Psoas muscle (tissue), 8 donors: ENCODE measurements around the gene TRIM31. TPM values are rescaled to one million over a fixed set of nuclear protein-coding genes. Genes with fewer than 3 reads are reported as not detected.
A peak's percentile ranks its signal among the peaks of the same experiment; 100 is the strongest.

ENCODE experiments used
- ATAC-seq, 4 donors: fragments of 200-7000 bp; cut with Tn5 transposase; one replicate each; pipeline ENCODE4 v1.9.1; 2020; ENCODE audit warnings: moderate library complexity in 3 of 4, mild to moderate bottlenecking in 2 of 4
- DNase-seq, 2 donors: peaks; one replicate each; pipeline ENCODE4 v3.0.0-alpha.2; 2020
- H3K27ac ChIP-seq: fragments of 200-600 bp; one replicate; pipeline ENCODE4 v1.8.0; 2022
- H3K27me3 ChIP-seq, 3 donors: fragments of 200-600 bp in 1 of 3; one replicate each; pipeline versions ENCODE4 v1.6.1 to v1.8.0; 2013 to 2022; ENCODE audit warnings: low read length in 2 of 3, mild to moderate bottlenecking in 2 of 3, moderate library complexity in 1 of 3; ENCODE audit not compliant: insufficient read depth in 3 of 3
- H3K36me3 ChIP-seq, 2 donors: fragments of 200-600 bp in 1 of 2; one replicate each; pipeline versions ENCODE4 v1.6.1 to v1.8.0; 2013 to 2022; ENCODE audit warnings: low read depth in 1 of 2, mild to moderate bottlenecking in 1 of 2, moderate library complexity in 1 of 2; ENCODE audit not compliant: insufficient read depth in 1 of 2
- H3K4me1 ChIP-seq: fragments of 200-600 bp; one replicate; pipeline ENCODE4 v1.8.0; 2022
- H3K4me3 ChIP-seq: fragments of 200-600 bp; one replicate; pipeline ENCODE4 v1.8.0; 2022; ENCODE audit warnings: mild to moderate bottlenecking
- H3K9me3 ChIP-seq: fragments of 200-600 bp; one replicate; pipeline ENCODE4 v1.8.0; 2022
- CTCF ChIP-seq: fragments of 200-600 bp; IDR thresholded peaks from one replicate; pipeline ENCODE4 v1.8.0; 2022; ENCODE audit warnings: antibody characterized with exemption
- WGBS, 3 donors: extraction: QIAGEN DNeasy Blood & Tissue Kit; methylation state at CpG; one replicate each; pipeline versions ENCODE4 v1.1.6 to v1.1.7; 2013; 5-methylcytosine and 5-hydroxymethylcytosine counted together
- intact Hi-C, 2 donors: fragments of 100-400 bp; cut with DNase I; formaldehyde crosslinking; loops; one replicate each; pipeline versions ENCODE4 v1.11.0 to v1.14.2; 2022
- polyA plus RNA-seq, 3 donors: library from polyadenylated mRNA; stranded (reverse); fragments of 200-250 nt; gene quantifications; one replicate each; pipeline ENCODE4 v1.2.3, GENCODE V29; 2013
- total RNA-seq, 4 donors: library from RNA; stranded (reverse); fragmentation: NEBNext Ultra II Directional in 2 of 4; extraction: Animal tissue kit (Norgen Biotek cat#: 25700) in 2 of 4; gene quantifications; one replicate each; pipeline versions ENCODE4 v1.2.1 to v1.2.4, GENCODE V29; 2021 to 2023
- donor health status: healthy with polysubstance abuse.
- donor health status: DM: no; HTN: no; CAD: no; lungs with moderate emphysema.
- donor health status: Bipolar disorder and iron deficiency.
- donor health status: healthy.
- donor health status: DM: yes; HTN: yes; CAD: no.
- donor health status: DM: no; HTN: no; CAD: no.
- donor health status: DM: no; HTN: no; CAD: no.
- donor health status: DM: yes; HTN: yes; CAD: no.

The TRIM31 gene
- total and polyA plus RNA-seq, 7 donors, result 0.01 to 0.15 TPM; not detected in 5

DNA sequence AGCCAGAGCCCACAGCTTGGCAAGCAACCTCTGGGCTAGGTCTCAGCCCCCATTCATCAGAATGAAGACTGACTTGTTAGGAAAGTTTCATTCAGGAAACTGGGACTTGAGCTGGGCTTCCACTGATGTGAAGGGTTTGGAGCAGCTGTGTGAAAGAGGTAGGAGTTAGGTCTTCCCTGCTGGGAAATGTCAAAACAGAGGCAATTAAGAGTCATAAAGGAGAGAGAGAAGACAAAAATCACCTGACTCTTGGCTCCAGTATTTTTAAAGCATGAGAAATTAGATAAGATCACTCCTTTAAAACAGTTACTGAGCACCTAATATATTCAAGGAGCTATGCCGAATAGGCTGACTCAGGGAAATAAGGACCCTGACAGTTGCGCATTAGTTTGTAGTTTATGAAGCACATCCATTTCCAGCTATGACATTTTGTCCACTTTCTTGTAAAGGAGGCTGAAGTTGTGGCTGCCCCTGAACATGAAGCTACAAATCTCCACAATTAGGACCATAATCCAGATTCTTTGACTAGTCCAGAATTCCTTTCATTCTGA, 19.1 kb upstream of the TRIM31 start:
- TF ChIP-seq CTCF, result no peak
- no peak for ATAC-seq
- Histone ChIP-seq H3K36me3 (no peaks in the 10 kb centered on the region), H3K27me3 (peaks cover 4 to 64% (median 12%) of the 10 kb centered on the region in 3 donors), H3K4me1 (peaks cover 5% of the 10 kb centered on the region), H3K27ac (no peak overlapping the region), H3K9me3 (no peaks in the 10 kb centered on the region), H3K4me3 (no peak overlapping the region)
- intact Hi-C loops, result loop anchor here (1.0 to 10.0 kb wide), 3 partner anchors 29 to 287 kb away; no protein-coding TSS in a partner anchor
- no peak for DNase-seq
- WGBS, 3 donors, result 73 to 80% (median 77%) methylated on average over 2 of the region's 2 CpGs

GRCh38 chr6:30130887-30131862, 18.3 kb upstream of the TRIM31 start:
- DNase-seq, result peak; percentile 30 to 58
- TF ChIP-seq CTCF, result peak; percentile 97
- H3K9me3 ChIP-seq, result no peaks in the 10 kb centered on the region
- intact Hi-C loops, result loop anchor here (1.0 to 10.0 kb wide), 3 partner anchors 28 to 286 kb away; no protein-coding TSS in a partner anchor
- ATAC-seq, result peak; percentile 89 to 97 (median 92)
- peaks cover 5% of the 10 kb centered on the region for H3K4me1 ChIP-seq
- no peak overlapping the region for H3K4me3 ChIP-seq
- H3K27ac ChIP-seq, result no peak overlapping the region
- H3K27me3 ChIP-seq, result peaks cover 4 to 62% (median 12%) of the 10 kb centered on the region in 3 donors
- 19 to 22% (median 21%) methylated on average over 16 of the region's 16 CpGs for WGBS, 3 donors
- no peaks in the 10 kb centered on the region for H3K36me3 ChIP-seq

- DNase-seq (no peak), ATAC-seq (no peak)
- H3K9me3 ChIP-seq, result no peaks in the 10 kb centered on the region
- H3K27me3 ChIP-seq, result peaks cover 4 to 62% (median 12%) of the 10 kb centered on the region in 3 donors
- no peak overlapping the region for H3K27ac ChIP-seq
- H3K36me3 ChIP-seq, result no peaks in the 10 kb centered on the region
- intact Hi-C loops, result loop anchor here (2.0 to 10.0 kb wide), 2 partner anchors 27 to 285 kb away; no protein-coding TSS in a partner anchor
- 52 to 65% (median 62%) methylated on average over 4 of the region's 4 CpGs for WGBS, 3 donors
- peaks cover 5% of the 10 kb centered on the region for H3K4me1 ChIP-seq
- no peak for TF ChIP-seq CTCF
- no peak overlapping the region for H3K4me3 ChIP-seq
Measured at GRCh38 chr6:30130179-30130679, 17.3 kb upstream of the TRIM31 start.

GRCh38 chr6:30129265-30130178, 16.6 kb upstream of the TRIM31 start:
- Histone ChIP-seq H3K27me3 (peaks cover 4 to 62% (median 12%) of the 10 kb centered on the region in 3 donors), H3K4me3 (no peak overlapping the region)
- intact Hi-C loops, result loop anchor here (2.0 to 10.0 kb wide), 2 partner anchors 27 to 285 kb away; no protein-coding TSS in a partner anchor

More at GRCh38 chr6:30129265-30130178, 16.6 kb upstream of the TRIM31 start:
- peaks cover 5% of the 10 kb centered on the region for H3K4me1 ChIP-seq
- H3K27ac ChIP-seq, result no peak overlapping the region
- no peaks in the 10 kb centered on the region for H3K9me3 ChIP-seq
- 54 to 66% (median 58%) methylated on average over 10 of the region's 10 CpGs for WGBS, 3 donors
- DNase-seq (no peak), ATAC-seq (no peak)
- H3K36me3 ChIP-seq, result no peaks in the 10 kb centered on the region
- no peak for TF ChIP-seq CTCF
